SH-SY5Y (cell line): ENCODE results near the gene KLF12.

Experiments
- GATA2 ChIP-seq: IDR thresholded peaks from 2 replicates; pipeline ENCODE4 v1.6.1; 2011; ENCODE audit warnings: mild to moderate bottlenecking, low read depth, low read length
- GATA3 ChIP-seq: IDR thresholded peaks from 2 replicates; pipeline ENCODE4 v1.6.1; 2011; ENCODE audit warnings: low read depth, mild to moderate bottlenecking, low read length, moderate library complexity

GRCh38 chr13:74135326-74136083, 1.3 kb upstream of the KLF12 start:
- TF ChIP-seq GATA2 (no peak), GATA3 (no peak)
